Fibroblast of lung (primary cell): ENCODE results near the gene POLR2A.
"Not testable (repeated sequence)": the region's sequence is repeated elsewhere in the genome, so short reads cannot be mapped to it uniquely, and the experiment has no call there.

Experiments used
- CTCF ChIP-seq, 2 donors: IDR thresholded peaks in 1 of 2; conservative IDR thresholded peaks in 1 of 2; 1 replicate in 1 of 2; 2 replicates in 1 of 2; pipeline ENCODE4 v1.5.1; 2011 to 2012; ENCODE audit warnings: low read length in 2 of 2, control low read depth in 1 of 2, inconsistent platforms in 1 of 2, low read depth in 1 of 2, mild to moderate bottlenecking in 1 of 2
- EZH2 ChIP-seq: IDR thresholded peaks from 2 replicates; pipeline ENCODE4 v1.5.1; 2012; ENCODE audit warnings: low read length, control low read depth, mild to moderate bottlenecking; ENCODE audit errors: missing control alignments

GRCh38 chr17:7474767-7475166 is 9.4 kb upstream of the POLR2A start:
- not testable (repeated sequence) for TF ChIP-seq CTCF (conservative IDR thresholded peaks at IDR 0.05 in 1 of 2, IDR thresholded peaks at IDR 0.05 in 1 of 2; ENCODE audit: low read depth in 1 of 2, low read length in 2 of 2); EZH2
